ENCODE measurements around the gene SCAP. TPM values are rescaled to one million over a fixed set of nuclear protein-coding genes. Genes with fewer than 3 reads are reported as not detected.
A peak's percentile ranks its signal among the peaks of the same experiment; 100 is the strongest.
"Not testable (repeated sequence)": the region's sequence is repeated elsewhere in the genome, so short reads cannot be mapped to it uniquely, and the experiment has no call there.

SCAP gene
- total and polyA plus RNA-seq, 9 donors, result 41.0 to 63.1 (median 48.8) TPM

GRCh38 chr3:47380601-47381316 is 95.0 kb downstream of the SCAP start, which contains the start of gene PTPN23:
Gene PTPN23 (plus strand): TSS chr3:47381021. CDS start chr3:47381097, 76 bp downstream.
- Histone ChIP-seq H3K4me3 (ENCODE audit: low read length) (peak within 1 kb of the TSS; percentile 100), H3K4me1 (ENCODE audit: control insufficient read depth, insufficient read depth, low read length) (peaks cover 19% of the 10 kb centered on the region), H3K36me3 (ENCODE audit: control insufficient read depth, insufficient read depth, low read length) (peaks cover 5% of the 10 kb centered on the region), H3K27me3 (ENCODE audit: control insufficient read depth, insufficient read depth, low read length) (no peaks in the 10 kb centered on the region), H3K9me3 (replicated peaks; ENCODE audit: control insufficient read depth, low read depth, low read length) (no peaks in the 10 kb centered on the region), H3K27ac (ENCODE audit: low read length) (peak within 1 kb of the TSS; percentile 100)
- WGBS (ENCODE audit: insufficient coverage), result 0% methylated on average over 43 of the region's 61 CpGs
- DNase-seq, result peak; percentile 100

GRCh38 chr3:47380026-47380600 is 95.6 kb downstream of the SCAP start:
- H3K36me3 ChIP-seq (ENCODE audit: control insufficient read depth, insufficient read depth, low read length), result peaks cover under 1% of the 10 kb centered on the region
- 0% methylated on average over 14 of the region's 23 CpGs for WGBS (ENCODE audit: insufficient coverage)
- H3K27ac ChIP-seq (ENCODE audit: low read length), result peak overlapping the region; percentile 100
- H3K27me3 ChIP-seq (ENCODE audit: control insufficient read depth, insufficient read depth, low read length), result no peaks in the 10 kb centered on the region
- H3K4me3 ChIP-seq (ENCODE audit: low read length), result peak overlapping the region; percentile 100
- H3K9me3 ChIP-seq (replicated peaks; ENCODE audit: control insufficient read depth, low read depth, low read length), result no peaks in the 10 kb centered on the region
- DNase-seq, result no peak
- H3K4me1 ChIP-seq (ENCODE audit: control insufficient read depth, insufficient read depth, low read length), result peaks cover 19% of the 10 kb centered on the region

GRCh38 chr3:47379411-47379899 is 96.3 kb downstream of the SCAP start:
- peak overlapping the region; percentile 100 for H3K27ac ChIP-seq (ENCODE audit: low read length)

GRCh38 chr3:47378869-47379268 is 96.9 kb downstream of the SCAP start:
- H3K4me1 ChIP-seq (ENCODE audit: control insufficient read depth, insufficient read depth, low read length), result peaks cover 19% of the 10 kb centered on the region

More at GRCh38 chr3:47379411-47379899, 96.3 kb downstream of the SCAP start:
- Histone ChIP-seq H3K36me3 (ENCODE audit: control insufficient read depth, insufficient read depth, low read length) (no peaks in the 10 kb centered on the region), H3K9me3 (replicated peaks; ENCODE audit: control insufficient read depth, low read depth, low read length) (no peaks in the 10 kb centered on the region), H3K4me1 (ENCODE audit: control insufficient read depth, insufficient read depth, low read length) (peaks cover 19% of the 10 kb centered on the region), H3K4me3 (ENCODE audit: low read length) (peak overlapping the region; percentile 100), H3K27me3 (ENCODE audit: control insufficient read depth, insufficient read depth, low read length) (no peaks in the 10 kb centered on the region)
- 87% methylated on average over 14 of the region's 19 CpGs for WGBS (ENCODE audit: insufficient coverage)
- no peak for DNase-seq

GRCh38 chr3:47377186-47377585 is 98.6 kb downstream of the SCAP start:
- WGBS (ENCODE audit: insufficient coverage), result 86% methylated on average over 1 of the region's 2 CpGs
- Histone ChIP-seq H3K36me3 (ENCODE audit: control insufficient read depth, insufficient read depth, low read length) (no peaks in the 10 kb centered on the region), H3K4me1 (ENCODE audit: control insufficient read depth, insufficient read depth, low read length) (peaks cover 19% of the 10 kb centered on the region), H3K27me3 (ENCODE audit: control insufficient read depth, insufficient read depth, low read length) (no peaks in the 10 kb centered on the region), H3K9me3 (replicated peaks; ENCODE audit: control insufficient read depth, low read depth, low read length) (no peaks in the 10 kb centered on the region), H3K27ac (ENCODE audit: low read length) (no peak overlapping the region), H3K4me3 (ENCODE audit: low read length) (no peak overlapping the region)
- peak; percentile 32 for DNase-seq

More at GRCh38 chr3:47378869-47379268, 96.9 kb downstream of the SCAP start:
- Histone ChIP-seq H3K27me3 (ENCODE audit: control insufficient read depth, insufficient read depth, low read length) (no peaks in the 10 kb centered on the region), H3K36me3 (ENCODE audit: control insufficient read depth, insufficient read depth, low read length) (no peaks in the 10 kb centered on the region), H3K9me3 (replicated peaks; ENCODE audit: control insufficient read depth, low read depth, low read length) (no peaks in the 10 kb centered on the region), H3K27ac (ENCODE audit: low read length) (no peak overlapping the region), H3K4me3 (ENCODE audit: low read length) (no peak overlapping the region)
- no peak for DNase-seq

- 100% methylated on average over 2 of the region's 3 CpGs for WGBS (ENCODE audit: insufficient coverage)
- peaks cover 13% of the 10 kb centered on the region for H3K4me1 ChIP-seq (ENCODE audit: control insufficient read depth, insufficient read depth, low read length)
- H3K4me3 ChIP-seq (ENCODE audit: low read length), result no peak overlapping the region
These were observed 99.3 kb downstream of the SCAP start for GRCh38 chr3:47376393-47376792.

GRCh38 chr3:47374587-47374986 is 101.2 kb downstream of the SCAP start:
- no peaks in the 10 kb centered on the region for H3K9me3 ChIP-seq (replicated peaks; ENCODE audit: control insufficient read depth, low read depth, low read length)
- no peak for DNase-seq
- no peak overlapping the region for H3K27ac ChIP-seq (ENCODE audit: low read length)
- H3K4me1 ChIP-seq (ENCODE audit: control insufficient read depth, insufficient read depth, low read length), result peaks cover 7% of the 10 kb centered on the region
- no peaks in the 10 kb centered on the region for H3K36me3 ChIP-seq (ENCODE audit: control insufficient read depth, insufficient read depth, low read length)
- H3K4me3 ChIP-seq (ENCODE audit: low read length), result no peak overlapping the region
- no peaks in the 10 kb centered on the region for H3K27me3 ChIP-seq (ENCODE audit: control insufficient read depth, insufficient read depth, low read length)

More at GRCh38 chr3:47376393-47376792, 99.3 kb downstream of the SCAP start:
- no peak for DNase-seq
- no peaks in the 10 kb centered on the region for H3K27me3 ChIP-seq (ENCODE audit: control insufficient read depth, insufficient read depth, low read length)
- H3K9me3 ChIP-seq (replicated peaks; ENCODE audit: control insufficient read depth, low read depth, low read length), result no peaks in the 10 kb centered on the region
- H3K36me3 ChIP-seq (ENCODE audit: control insufficient read depth, insufficient read depth, low read length), result no peaks in the 10 kb centered on the region
- no peak overlapping the region for H3K27ac ChIP-seq (ENCODE audit: low read length)

- 53% methylated on average over 6 of the region's 13 CpGs for WGBS (ENCODE audit: insufficient coverage)
- H3K9me3 ChIP-seq (replicated peaks; ENCODE audit: control insufficient read depth, low read depth, low read length), result no peaks in the 10 kb centered on the region
- H3K27me3 ChIP-seq (ENCODE audit: control insufficient read depth, insufficient read depth, low read length), result no peaks in the 10 kb centered on the region
- no peak for DNase-seq
- H3K36me3 ChIP-seq (ENCODE audit: control insufficient read depth, insufficient read depth, low read length), result no peaks in the 10 kb centered on the region
- no peak overlapping the region for H3K27ac ChIP-seq (ENCODE audit: low read length)
- H3K4me3 ChIP-seq (ENCODE audit: low read length), result no peak overlapping the region
- H3K4me1 ChIP-seq (ENCODE audit: control insufficient read depth, insufficient read depth, low read length), result no peaks in the 10 kb centered on the region
These were observed 104.6 kb downstream of the SCAP start for GRCh38 chr3:47370887-47371697.

GRCh38 chr3:47370020-47370419 is 105.7 kb downstream of the SCAP start:
- DNase-seq; H3K36me3 ChIP-seq (ENCODE audit: control insufficient read depth, insufficient read depth, low read length); H3K27me3 ChIP-seq (ENCODE audit: control insufficient read depth, insufficient read depth, low read length); H3K4me3 ChIP-seq (ENCODE audit: low read length); H3K9me3 ChIP-seq (replicated peaks; ENCODE audit: control insufficient read depth, low read depth, low read length); H3K4me1 ChIP-seq (ENCODE audit: control insufficient read depth, insufficient read depth, low read length); H3K27ac ChIP-seq (ENCODE audit: low read length): not testable (repeated sequence)
- 85% methylated on average over 5 of the region's 8 CpGs for WGBS (ENCODE audit: insufficient coverage)

- peaks cover 3% of the 10 kb centered on the region for H3K4me1 ChIP-seq (ENCODE audit: control insufficient read depth, insufficient read depth, low read length)
- H3K4me3 ChIP-seq (ENCODE audit: low read length), result no peak overlapping the region
- no peak for DNase-seq
- no peaks in the 10 kb centered on the region for H3K27me3 ChIP-seq (ENCODE audit: control insufficient read depth, insufficient read depth, low read length)
- no peak overlapping the region for H3K27ac ChIP-seq (ENCODE audit: low read length)
- 97% methylated on average over 4 of the region's 7 CpGs for WGBS (ENCODE audit: insufficient coverage)
- no peaks in the 10 kb centered on the region for H3K36me3 ChIP-seq (ENCODE audit: control insufficient read depth, insufficient read depth, low read length)
- H3K9me3 ChIP-seq (replicated peaks; ENCODE audit: control insufficient read depth, low read depth, low read length), result no peaks in the 10 kb centered on the region
These were observed 108.1 kb downstream of the SCAP start for GRCh38 chr3:47367631-47368030.
